IMR-90 (cell line): ENCODE measurements around the gene ATP5ME. TPM values are rescaled to one million over a fixed set of nuclear protein-coding genes. Genes with fewer than 3 reads are reported as not detected.

ENCODE experiments used
- ATAC-seq: fragments of 200-7000 bp; cut with Tn5 transposase; 2 replicates; pipeline ENCODE4 v1.9.1; 2020; ENCODE audit warnings: low read depth, mild to moderate bottlenecking, moderate library complexity
- BruUV-seq: library from RNA; stranded (reverse); fragments of 400-500 nt; replicated peaks from 2 replicates; lab custom pipeline; 2021; lab: Mats Ljungman, UMichigan
- CTCF ChIA-PET: fragments of 300-600 bp; formaldehyde crosslinking; extraction: SDS; loops from one replicate; lab custom pipeline; 2021; ENCODE audit warnings: antibody characterized with exemption; lab: Yijun Ruan, JAX
- POLR2A ChIA-PET: fragments of 300-600 bp; sonication (Branson Sonifier 250); formaldehyde crosslinking; loops from one replicate; lab custom pipeline; 2022; ENCODE audit warnings: antibody characterized with exemption; ENCODE audit not compliant: unreplicated experiment; lab: Charles Lee
- DNase-seq: peaks from one replicate; pipeline ENCODE4 v3.0.0; 2013
- H2AFZ ChIP-seq: replicated peaks from 2 replicates; pipeline ENCODE3; 2013; ENCODE audit warnings: low read length, mild to moderate bottlenecking; ENCODE audit not compliant: poor library complexity
- H2AK5ac ChIP-seq: 2 replicates; pipeline ENCODE4 v1.6.1; 2013; ENCODE audit warnings: low read depth, low read length, inconsistent platforms
- H2AK9ac ChIP-seq: replicated peaks from 2 replicates; pipeline ENCODE3; 2013; ENCODE audit warnings: mild to moderate bottlenecking, low read depth, low read length, moderate library complexity; ENCODE audit not compliant: poor library complexity
- H2BK120ac ChIP-seq: 2 replicates; pipeline ENCODE4 v1.6.1; 2013; ENCODE audit warnings: low read depth, low read length, inconsistent platforms
- H2BK15ac ChIP-seq: 3 replicates; pipeline ENCODE4 v1.6.1; 2013; ENCODE audit warnings: low read depth, low read length, inconsistent platforms
- H2BK20ac ChIP-seq: 2 replicates; pipeline ENCODE4 v1.6.1; 2013; ENCODE audit warnings: low read depth, mild to moderate bottlenecking, inconsistent platforms, low read length, moderate library complexity
- H2BK5ac ChIP-seq: 2 replicates; pipeline ENCODE4 v1.6.1; 2013; ENCODE audit warnings: mild to moderate bottlenecking, low read depth, low read length, inconsistent platforms; ENCODE audit not compliant: poor library complexity, severe bottlenecking
- H3K14ac ChIP-seq: replicated peaks from 2 replicates; pipeline ENCODE4 v1.6.1; 2013; ENCODE audit warnings: low read depth, low read length, inconsistent platforms
- H3K18ac ChIP-seq: 2 replicates; pipeline ENCODE4 v1.6.1; 2013; ENCODE audit warnings: low read depth, low read length, control low read depth
- H3K23ac ChIP-seq: 2 replicates; pipeline ENCODE4 v1.6.1; 2013; ENCODE audit warnings: low read depth, low read length, inconsistent platforms
- H3K27ac ChIP-seq: 2 replicates; pipeline ENCODE4 v1.5.1; 2013; ENCODE audit warnings: mild to moderate bottlenecking, control low read depth, low read length; ENCODE audit not compliant: insufficient read depth
- H3K27me3 ChIP-seq: 2 replicates; pipeline ENCODE4 v1.6.1; 2013; ENCODE audit warnings: low read length; ENCODE audit not compliant: control insufficient read depth, insufficient read depth
- H3K36me3 ChIP-seq: 2 replicates; pipeline ENCODE4 v1.6.1; 2013; ENCODE audit warnings: low read length, mixed read lengths; ENCODE audit not compliant: control insufficient read depth, insufficient read depth
- H3K4ac ChIP-seq: 2 replicates; pipeline ENCODE4 v1.6.1; 2013; ENCODE audit warnings: low read depth, low read length, inconsistent platforms
- H3K4me1 ChIP-seq: 2 replicates; pipeline ENCODE4 v1.6.1; 2013; ENCODE audit warnings: low read length, mixed read lengths; ENCODE audit not compliant: control insufficient read depth, insufficient read depth
- H3K4me2 ChIP-seq: 2 replicates; pipeline ENCODE4 v1.6.1; 2013; ENCODE audit warnings: low read depth, mild to moderate bottlenecking, control low read depth, low read length, moderate library complexity
- H3K4me3 ChIP-seq: 2 replicates; pipeline ENCODE4 v1.5.1; 2013; ENCODE audit warnings: low read depth, mild to moderate bottlenecking, control low read depth, low read length, moderate library complexity; ENCODE audit not compliant: insufficient read depth
- H3K56ac ChIP-seq: 2 replicates; pipeline ENCODE4 v1.6.1; 2013; ENCODE audit warnings: low read length, inconsistent platforms; ENCODE audit not compliant: insufficient read depth; ENCODE audit errors: extremely low read depth
- H3K79me1 ChIP-seq, 2 experiments: 2 replicates each; pipeline ENCODE4 v1.6.1; 2013; ENCODE audit warnings: low read length in 2 of 2, inconsistent platforms in 1 of 2, low read depth in 1 of 2
- H3K9ac ChIP-seq: 2 replicates; pipeline ENCODE4 v1.6.1; 2013; ENCODE audit warnings: low read depth, low read length, control low read depth
- H3K9me1 ChIP-seq: 2 replicates; pipeline ENCODE4 v1.6.1; 2013; ENCODE audit warnings: low read length, inconsistent platforms; ENCODE audit not compliant: insufficient read depth
- H3K9me3 ChIP-seq: 2 replicates; pipeline ENCODE4 v1.6.1; 2013; ENCODE audit warnings: low read length; ENCODE audit not compliant: control insufficient read depth, insufficient read depth
- H4K20me1 ChIP-seq: 2 replicates; pipeline ENCODE4 v1.6.1; 2013; ENCODE audit warnings: low read length, inconsistent platforms; ENCODE audit not compliant: insufficient read depth
- H4K5ac ChIP-seq: 2 replicates; pipeline ENCODE4 v1.6.1; 2013; ENCODE audit warnings: mild to moderate bottlenecking, low read depth, low read length, control low read depth
- H4K8ac ChIP-seq, 2 experiments: 2 replicates each; pipeline ENCODE4 v1.6.1; 2013; ENCODE audit warnings: low read depth in 2 of 2, low read length in 2 of 2, control low read depth in 1 of 2, inconsistent platforms in 1 of 2
- H4K91ac ChIP-seq: 2 replicates; pipeline ENCODE4 v1.6.1; 2013; ENCODE audit warnings: low read depth, low read length, inconsistent platforms; ENCODE audit not compliant: insufficient read depth
- FOS ChIP-seq: fragments of 150-350 bp; IDR thresholded peaks from 2 replicates; pipeline ENCODE4 v1.6.1; 2016; ENCODE audit warnings: low read depth, low read length
- SMC3 ChIP-seq: fragments of 150-350 bp; IDR thresholded peaks from 2 replicates; pipeline ENCODE4 v1.6.1; 2016; ENCODE audit warnings: low read depth, mild to moderate bottlenecking, antibody characterized with exemption, low read length, moderate library complexity
- WGBS, 2 experiments: methylation state at CpG; one replicate each; pipeline versions ENCODE4 v1.1.5 to v1.1.7; 2013; ENCODE audit warnings: missing lambda C conversion rate in 2 of 2; ENCODE audit not compliant: insufficient read length in 1 of 2; ENCODE audit errors: extremely low coverage in 2 of 2; 5-methylcytosine and 5-hydroxymethylcytosine counted together
- dilution Hi-C: fragments of 300-500 bp; cut with HindIII; formaldehyde crosslinking; loops from one replicate; pipeline ENCODE4 v1.14.3; 2018; ENCODE audit warnings: low sequenced_read_pairs; ENCODE audit not compliant: unreplicated experiment
- in situ Hi-C: fragments of 300-500 bp; cut with MboI; formaldehyde crosslinking; loops from 3 replicates; pipeline ENCODE4 v1.14.3; 2019; ENCODE audit warnings: low sequenced_read_pairs, inconsistent platforms, mixed read lengths
- intact Hi-C: fragments of 100-400 bp; cut with micrococcal nuclease; formaldehyde crosslinking; loops from 2 replicates; pipeline ENCODE4 v1.10.0; 2022
- polyA plus RNA-seq, 3 experiments: library from polyadenylated mRNA; depleted of rRNA; stranded (reverse); fragments of >200 nt; gene quantifications; 2 replicates each; pipeline ENCODE4 v1.2.3, GENCODE V29; 2012; ENCODE audit warnings: low replicate concordance in 1 of 3
- total RNA-seq: library from RNA; depleted of rRNA; stranded (reverse); fragments of >200 nt; gene quantifications from 2 replicates; pipeline ENCODE4 v1.2.3, GENCODE V29; 2012

Gene ATP5ME
- total and polyA plus RNA-seq, 2 of the 4 experiments (the other 2 are of a cell fraction), result 39.3 to 603 TPM

GRCh38 chr4:680928-681645 lies 7.0 kb upstream of the ATP5ME start:
- ChIA-PET POLR2A (no interaction called here), CTCF (no interaction called here)
- intact Hi-C loops, result no loop called here
- no peak overlapping the region for H2BK5ac ChIP-seq
- no peaks in the 10 kb centered on the region for H3K79me1 ChIP-seq
- H3K4me3 ChIP-seq, result peak overlapping the region; percentile 29
- no peak overlapping the region for H2BK15ac ChIP-seq
- TF ChIP-seq SMC3 (no peak), FOS (no peak)
- no peak overlapping the region for H4K5ac ChIP-seq
- no peak overlapping the region; the same call in 1 of the 2 replicates for H2BK120ac ChIP-seq
- peak overlapping the region; percentile 5; the same call in 1 of the 2 replicates for H3K4ac ChIP-seq
- H3K14ac ChIP-seq, result no peak overlapping the region
- no peak overlapping the region for H3K27ac ChIP-seq
- H3K9me1 ChIP-seq, result no peaks in the 10 kb centered on the region
- peak; percentile 57 for ATAC-seq
- H3K4me1 ChIP-seq, result peaks cover 3% of the 10 kb centered on the region; the same call in 1 of the 2 replicates
- no peaks in the 10 kb centered on the region for H3K36me3 ChIP-seq
- H3K9me3 ChIP-seq, result no peaks in the 10 kb centered on the region
- dilution Hi-C loops, result no loop called here
- H3K27me3 ChIP-seq, result no peaks in the 10 kb centered on the region
- in situ Hi-C loops, result no loop called here
- H2BK20ac ChIP-seq, result no peak overlapping the region
- H3K18ac ChIP-seq, result no peak overlapping the region
- no peak overlapping the region for H3K56ac ChIP-seq
- peak overlapping the region in 1 of 2 experiments; percentile 56; a peak in 2 of 4 replicates for H4K8ac ChIP-seq
- H4K91ac ChIP-seq, result no peak overlapping the region
- H3K23ac ChIP-seq, result no peak overlapping the region
- no TSS peak for BruUV-seq
- DNase-seq, result no peak
- 13% methylated on average over 17 of the region's 62 CpGs; no CpG with 5 or more reads in 1 of the 2 experiments for whole genome bisulfite sequencing, 2 experiments
- H3K4me2 ChIP-seq, result peak overlapping the region; percentile 86
- H2AK5ac ChIP-seq, result no peak overlapping the region
- peak overlapping the region; percentile 67 for H2AFZ ChIP-seq
- no peak overlapping the region for H2AK9ac ChIP-seq
- H3K9ac ChIP-seq, result no peak overlapping the region
- no peaks in the 10 kb centered on the region for H4K20me1 ChIP-seq
